Measurements from ENCODE around the gene TMEM44. TPM values are rescaled to one million over a fixed set of nuclear protein-coding genes. Genes with fewer than 3 reads are reported as not detected.

The TMEM44 gene
- total and polyA plus RNA-seq, 9 of the 15 experiments (the other 6 are each of a cell fraction or from before 2014, with no cell fraction given) = 0.53 to 18.1 (median 11.3) TPM

DNA sequence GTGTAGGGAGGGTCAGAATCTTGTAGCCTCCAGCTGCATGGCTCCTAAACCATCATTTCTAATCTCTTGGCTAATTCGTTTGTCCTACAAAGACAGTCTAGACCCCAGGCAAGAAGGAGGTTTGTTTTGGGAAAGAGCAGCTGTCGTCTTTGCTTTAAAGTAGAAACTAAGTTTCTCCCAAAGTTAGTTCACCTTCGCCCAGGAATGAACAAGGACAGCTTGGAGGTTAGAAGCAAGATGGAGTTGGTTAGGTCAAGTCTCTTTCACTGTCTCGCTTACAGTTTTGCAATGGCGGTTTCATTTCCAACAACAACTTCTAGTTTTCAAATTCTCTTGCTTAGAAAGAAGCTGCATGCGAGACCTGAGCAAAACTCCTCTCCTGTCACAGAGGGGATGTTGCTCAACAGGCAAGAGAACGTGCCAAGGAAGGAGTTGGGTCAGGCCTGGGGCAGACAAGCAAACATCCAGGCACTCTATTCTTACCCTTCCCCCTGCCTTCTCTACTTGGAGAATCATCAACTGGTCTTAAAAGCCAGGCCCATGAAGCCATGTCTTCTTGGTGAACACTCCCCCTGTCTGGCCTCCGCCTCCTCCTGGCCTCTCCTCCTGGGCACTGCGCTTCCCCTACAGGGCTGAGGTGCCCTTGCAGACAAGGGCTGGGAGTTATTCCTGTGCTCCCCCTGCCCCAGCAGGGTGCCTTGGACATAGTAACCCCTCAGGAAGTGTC, 57.6 kb downstream of the TMEM44 start (continued):
- peak; percentile 93 for TF ChIP-seq DDX20 (tag; IDR thresholded peaks at IDR 0.05; ENCODE audit: low read depth)
- TF ChIP-seq IFI16 (CRISPR knock-in tag; IDR thresholded peaks at IDR 0.05) = 0 out of 2 replicates have a peak, but pooled peaks have one; percentile 23
- TF ChIP-seq ETV1 (tag; conservative IDR thresholded peaks at IDR 0.05; ENCODE audit: low read depth) = peak; percentile 47
- no peak for TF ChIP-seq HMG20A (CRISPR knock-in tag; conservative IDR thresholded peaks at IDR 0.05)
- TF ChIP-seq ZFX (CRISPR knock-in tag; IDR thresholded peaks at IDR 0.05) = 0 out of 2 replicates have a peak, but pooled peaks have one; percentile 2
- peak in 1 of 2 experiments; percentile 76; a peak in 2 of 4 replicates for TF ChIP-seq ZNF639 (CRISPR knock-in tag; conservative IDR thresholded peaks at IDR 0.05 in 1 of 2, IDR thresholded peaks at IDR 0.05 in 1 of 2)
- no peak for TF ChIP-seq MYBL2 (IDR thresholded peaks at IDR 0.05; ENCODE audit: low read depth)
- no peak for TF ChIP-seq MYBL2 (CRISPR knock-in tag; IDR thresholded peaks at IDR 0.05; ENCODE audit: borderline replicate concordance)
- peak; percentile 90 for TF ChIP-seq ZNF644 (tag; IDR thresholded peaks at IDR 0.05; ENCODE audit: low read depth)
- 0 out of 2 replicates have a peak, but pooled peaks have one; percentile 50 for TF ChIP-seq ZNF354B (CRISPR knock-in tag; IDR thresholded peaks at IDR 0.05)
- TF ChIP-seq ID3 (CRISPR knock-in tag; IDR thresholded peaks at IDR 0.05) = no peak
- TF ChIP-seq ID3 (tag; IDR thresholded peaks at IDR 0.05) = peak; percentile 94
- no peak for TF ChIP-seq ZNF740 (CRISPR knock-in tag; IDR thresholded peaks at IDR 0.05)
- peak in 1 of 2 experiments; percentile 92; a peak in 2 of 4 replicates for TF ChIP-seq ZNF740 (tag; IDR thresholded peaks at IDR 0.05)
- TF ChIP-seq, protein P1, sequence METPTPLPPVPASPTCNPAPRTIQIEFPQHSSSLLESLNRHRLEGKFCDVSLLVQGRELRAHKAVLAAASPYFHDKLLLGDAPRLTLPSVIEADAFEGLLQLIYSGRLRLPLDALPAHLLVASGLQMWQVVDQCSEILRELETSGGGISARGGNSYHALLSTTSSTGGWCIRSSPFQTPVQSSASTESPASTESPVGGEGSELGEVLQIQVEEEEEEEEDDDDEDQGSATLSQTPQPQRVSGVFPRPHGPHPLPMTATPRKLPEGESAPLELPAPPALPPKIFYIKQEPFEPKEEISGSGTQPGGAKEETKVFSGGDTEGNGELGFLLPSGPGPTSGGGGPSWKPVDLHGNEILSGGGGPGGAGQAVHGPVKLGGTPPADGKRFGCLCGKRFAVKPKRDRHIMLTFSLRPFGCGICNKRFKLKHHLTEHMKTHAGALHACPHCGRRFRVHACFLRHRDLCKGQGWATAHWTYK (CRISPR knock-in tag; IDR thresholded peaks at IDR 0.05) = peak; percentile 86
- TF ChIP-seq HINFP (tag; conservative IDR thresholded peaks at IDR 0.05; ENCODE audit: low read depth) = peak; percentile 86
- TF ChIP-seq ATF1 (CRISPR knock-in tag; IDR thresholded peaks at IDR 0.05) = no peak
- peak; percentile 8; the same call in 1 of the 2 replicates for TF ChIP-seq ATF1 (tag; IDR thresholded peaks at IDR 0.05)
- TF ChIP-seq ZKSCAN8 (CRISPR knock-in tag; IDR thresholded peaks at IDR 0.05) = peak; percentile 68; the same call in 1 of the 2 replicates
- no peak for TF ChIP-seq CTBP1 (IDR thresholded peaks at IDR 0.05; ENCODE audit: borderline replicate concordance)
- peak; percentile 96 for TF ChIP-seq ZNF589 (CRISPR knock-in tag; IDR thresholded peaks at IDR 0.05; ENCODE audit: low read depth)
- peak; percentile 91 for TF ChIP-seq MEF2D (tag; conservative IDR thresholded peaks at IDR 0.05; ENCODE audit: low read depth)
